ENCODE data around the gene IL17D. TPM values are rescaled to one million over a fixed set of nuclear protein-coding genes. Genes with fewer than 3 reads are reported as not detected.

The IL17D gene
- total RNA-seq, 1 experiment from 2014 or later, result 1.2 TPM

- H3K27me3 Mint-ChIP-seq (ENCODE audit: low read depth), result no peaks in the 10 kb centered on the region
- no peak overlapping the region; a peak in 1 of 7 replicates for H3K27ac Mint-ChIP-seq
- H3K23ac ChIP-seq (ENCODE audit: insufficient read length, low read depth, low read length), result no peak overlapping the region
- TF ChIP-seq CTCF (conservative IDR thresholded peaks at IDR 0.05), result no peak
- H3K36me3 Mint-ChIP-seq (ENCODE audit: insufficient read depth in 1 of 3, low read depth in 3 of 3), result no peaks in the 10 kb centered on the region
- H2BK12ac ChIP-seq (ENCODE audit: insufficient read length, low read depth, low read length), result no peak overlapping the region
- no peak overlapping the region for H3K56ac ChIP-seq (ENCODE audit: insufficient read length, low read depth, low read length)
- no peak overlapping the region for H2AK5ac ChIP-seq (ENCODE audit: insufficient read length, low read length)
- no peak overlapping the region for H3K27ac ChIP-seq (ENCODE audit: insufficient read length, low read depth, low read length)
- H2BK5ac ChIP-seq (ENCODE audit: insufficient read length, low read length), result no peak overlapping the region
- no peak overlapping the region for H4K8ac ChIP-seq (replicated peaks; ENCODE audit: insufficient read length, low read depth, low read length)
- no peaks in the 10 kb centered on the region for H3K23me2 ChIP-seq (ENCODE audit: insufficient read length, low read depth, low read length, poor library complexity, severe bottlenecking)
- no peak overlapping the region for H4K5ac ChIP-seq (ENCODE audit: insufficient read length, low read depth, low read length)
- H2BK20ac ChIP-seq (ENCODE audit: low read depth, low read length, poor library complexity, severe bottlenecking), result no peak overlapping the region
- no peak overlapping the region for H2AFZ ChIP-seq (ENCODE audit: low read length)
- H3K4me1 Mint-ChIP-seq, result peaks cover 47 to 52% of the 10 kb centered on the region in 2 experiments
- no peak overlapping the region for H3K4me3 Mint-ChIP-seq
- H2BK15ac ChIP-seq (ENCODE audit: low read depth, low read length), result no peak overlapping the region
- WGBS (ENCODE audit: extremely low coverage, insufficient read length, low lambda C conversion rate), result no CpG with 5 or more reads among the region's 6 CpGs
- no peaks in the 10 kb centered on the region for H4K20me1 ChIP-seq (ENCODE audit: control insufficient read depth, insufficient read depth, insufficient read length)
- no peak overlapping the region for H4K91ac ChIP-seq (ENCODE audit: insufficient read length, low read depth, low read length)
- no peak overlapping the region for H3K18ac ChIP-seq (ENCODE audit: insufficient read length, low read depth, low read length)
- H3K9me3 Mint-ChIP-seq, result no peaks in the 10 kb centered on the region
- no peaks in the 10 kb centered on the region for H3K9me3 ChIP-seq (ENCODE audit: control insufficient read depth, low read depth, low read length)
- H2BK120ac ChIP-seq (ENCODE audit: low read depth, low read length, poor library complexity, severe bottlenecking), result no peak overlapping the region
- DNase-seq, result no peak
- no peak overlapping the region for H3K4ac ChIP-seq (ENCODE audit: low read depth, low read length)
- H3K14ac ChIP-seq (ENCODE audit: insufficient read depth, low read length), result no peak overlapping the region
- no peaks in the 10 kb centered on the region for H3K79me1 ChIP-seq (ENCODE audit: insufficient read depth, low read depth, low read length, poor library complexity, severe bottlenecking)
- H3K4me2 ChIP-seq (ENCODE audit: insufficient read depth, insufficient read length, low read length), result no peak overlapping the region
- no peaks in the 10 kb centered on the region; the same call in 1 of the 2 replicates for H3K4me1 ChIP-seq (ENCODE audit: insufficient read depth, low read length)
- no peak overlapping the region for H3T11ph ChIP-seq (ENCODE audit: low read length)
- H3K27me3 ChIP-seq (ENCODE audit: insufficient read depth, low read length), result no peaks in the 10 kb centered on the region
- no peaks in the 10 kb centered on the region for H3K79me2 ChIP-seq (ENCODE audit: insufficient read depth, low read length)
- H3K9ac ChIP-seq (ENCODE audit: extremely low read depth, insufficient read length, low read length), result no peak overlapping the region
These were observed 18.4 kb upstream of the IL17D start for GRCh38 chr13:20685092-20685491.

Data from H9 (cell line).